ENCODE results near the gene PNPT1.
"Not testable (repeated sequence)": the region's sequence is repeated elsewhere in the genome, so short reads cannot be mapped to it uniquely, and the experiment has no call there.

PNPT1 gene

GRCh38 chr2:55601849-55602248 lies 91.8 kb downstream of the PNPT1 start:
- no peaks in the 10 kb centered on the region for H3K27me3 ChIP-seq (ENCODE audit: insufficient read depth, low read depth)
- no peak overlapping the region for H3K9ac ChIP-seq
- H2AFZ ChIP-seq (ENCODE audit: low read depth), result no peak overlapping the region
- H4K20me1 ChIP-seq (ENCODE audit: insufficient read depth), result peaks cover 12% of the 10 kb centered on the region; the same call in 1 of the 2 replicates
- no peak for TF ChIP-seq CTCF (conservative IDR thresholded peaks at IDR 0.05; ENCODE audit: low read depth, low read length)
- peaks cover 5% of the 10 kb centered on the region for H3K4me1 ChIP-seq (ENCODE audit: low read depth, poor library complexity, severe bottlenecking)
- H3K4me2 ChIP-seq, result no peak overlapping the region
- no peaks in the 10 kb centered on the region; the same call in 1 of the 2 replicates for H3K36me3 ChIP-seq (ENCODE audit: insufficient read depth)
- peaks cover 39% of the 10 kb centered on the region; the same call in 1 of the 2 replicates for H3K79me2 ChIP-seq (ENCODE audit: insufficient read depth, low read depth)
- no peak overlapping the region for H3K27ac ChIP-seq
- H3K4me3 ChIP-seq (IDR thresholded peaks at IDR 0.05; ENCODE audit: insufficient read depth, low read depth, low read length), result no peak overlapping the region

GRCh38 chr2:55598056-55598795 lies 95.4 kb downstream of the PNPT1 start:
- H3K4me2 ChIP-seq, result no peak overlapping the region
- H2AFZ ChIP-seq (ENCODE audit: low read depth), result no peak overlapping the region
- TF ChIP-seq CTCF (conservative IDR thresholded peaks at IDR 0.05; ENCODE audit: low read depth, low read length), result no peak
- no peak overlapping the region for H3K4me3 ChIP-seq (IDR thresholded peaks at IDR 0.05; ENCODE audit: insufficient read depth, low read depth, low read length)
- no peaks in the 10 kb centered on the region for H3K27me3 ChIP-seq (ENCODE audit: insufficient read depth, low read depth)
- peaks cover 35% of the 10 kb centered on the region; the same call in 1 of the 2 replicates for H3K79me2 ChIP-seq (ENCODE audit: insufficient read depth, low read depth)
- peaks cover 5% of the 10 kb centered on the region for H3K4me1 ChIP-seq (ENCODE audit: low read depth, poor library complexity, severe bottlenecking)
- no peak overlapping the region for H3K9ac ChIP-seq
- H3K27ac ChIP-seq, result no peak overlapping the region
- peaks cover 8% of the 10 kb centered on the region; the same call in 1 of the 2 replicates for H4K20me1 ChIP-seq (ENCODE audit: insufficient read depth)
- no peaks in the 10 kb centered on the region; the same call in 1 of the 2 replicates for H3K36me3 ChIP-seq (ENCODE audit: insufficient read depth)

GRCh38 chr2:55596795-55597194 lies 96.8 kb downstream of the PNPT1 start:
- H2AFZ ChIP-seq (ENCODE audit: low read depth); H4K20me1 ChIP-seq (ENCODE audit: insufficient read depth); H3K4me3 ChIP-seq (IDR thresholded peaks at IDR 0.05; ENCODE audit: insufficient read depth, low read depth, low read length); H3K27ac ChIP-seq; H3K27me3 ChIP-seq (ENCODE audit: insufficient read depth, low read depth); H3K36me3 ChIP-seq (ENCODE audit: insufficient read depth); H3K4me1 ChIP-seq (ENCODE audit: low read depth, poor library complexity, severe bottlenecking); H3K9ac ChIP-seq; H3K4me2 ChIP-seq: not testable (repeated sequence)
- peaks cover 36% of the 10 kb centered on the region; the same call in 1 of the 2 replicates for H3K79me2 ChIP-seq (ENCODE audit: insufficient read depth, low read depth)

GRCh38 chr2:55595536-55595935 lies 98.1 kb downstream of the PNPT1 start:
- Histone ChIP-seq H3K4me1 (ENCODE audit: low read depth, poor library complexity, severe bottlenecking) (peaks cover 15% of the 10 kb centered on the region), H3K4me2 (no peak overlapping the region), H3K27me3 (ENCODE audit: insufficient read depth, low read depth) (no peaks in the 10 kb centered on the region), H3K4me3 (IDR thresholded peaks at IDR 0.05; ENCODE audit: insufficient read depth, low read depth, low read length) (no peak overlapping the region), H4K20me1 (ENCODE audit: insufficient read depth) (0 out of 2 replicates have a peak, but pooled peaks cover 5% of the 10 kb centered on the region), H3K36me3 (ENCODE audit: insufficient read depth) (no peaks in the 10 kb centered on the region; the same call in 1 of the 2 replicates), H3K9ac (no peak overlapping the region), H2AFZ (ENCODE audit: low read depth) (no peak overlapping the region), H3K79me2 (ENCODE audit: insufficient read depth, low read depth) (peaks cover 35% of the 10 kb centered on the region; the same call in 1 of the 2 replicates), H3K27ac (no peak overlapping the region)
- TF ChIP-seq CTCF (conservative IDR thresholded peaks at IDR 0.05; ENCODE audit: low read depth, low read length), result no peak

- Histone ChIP-seq H3K4me1 (ENCODE audit: low read depth, poor library complexity, severe bottlenecking) (peaks cover 16% of the 10 kb centered on the region), H3K27ac (no peak overlapping the region), H4K20me1 (ENCODE audit: insufficient read depth) (no peaks in the 10 kb centered on the region), H3K4me3 (IDR thresholded peaks at IDR 0.05; ENCODE audit: insufficient read depth, low read depth, low read length) (no peak overlapping the region), H3K9ac (no peak overlapping the region), H3K79me2 (ENCODE audit: insufficient read depth, low read depth) (peaks cover 28% of the 10 kb centered on the region; the same call in 1 of the 2 replicates), H3K27me3 (ENCODE audit: insufficient read depth, low read depth) (no peaks in the 10 kb centered on the region), H3K36me3 (ENCODE audit: insufficient read depth) (no peaks in the 10 kb centered on the region; the same call in 1 of the 2 replicates), H3K4me2 (no peak overlapping the region), H2AFZ (ENCODE audit: low read depth) (no peak overlapping the region)
- TF ChIP-seq CTCF (conservative IDR thresholded peaks at IDR 0.05; ENCODE audit: low read depth, low read length), result no peak
Measured at GRCh38 chr2:55592130-55592529, 101.5 kb downstream of the PNPT1 start.

Measured in KMS-11 (cell line).